ENCODE data around the gene CYRIA.

CYRIA gene

GRCh38 chr2:16665748-16666448 lies at the start of gene CYRIA:
CYRIA (minus strand) TSS chr2:16665834; CDS start chr2:16588119, 77,715 bp downstream.
- DNase-seq, result no peak

GRCh38 chr2:16713011-16713423 lies 47.4 kb upstream of the CYRIA start:
- no peak for DNase-seq

GRCh38 chr2:16709769-16710168 lies 44.1 kb upstream of the CYRIA start:
- DNase-seq, result no peak

- DNase-seq, result no peak
Observed at GRCh38 chr2:16708173-16708572, 42.5 kb upstream of the CYRIA start.

- DNase-seq, result no peak
Observed at GRCh38 chr2:16707014-16707623, 41.5 kb upstream of the CYRIA start.

GRCh38 chr2:16700551-16701259 lies 35.1 kb upstream of the CYRIA start:
- no peak for DNase-seq

GRCh38 chr2:16693854-16694253 lies 28.2 kb upstream of the CYRIA start:
- no peak for DNase-seq

- no peak for DNase-seq
Observed at GRCh38 chr2:16691261-16691660, 25.6 kb upstream of the CYRIA start.

- no peak for DNase-seq
Observed at GRCh38 chr2:16687955-16688354, 22.3 kb upstream of the CYRIA start.

- DNase-seq, result no peak
Observed at GRCh38 chr2:16687222-16687621, 21.6 kb upstream of the CYRIA start.

- DNase-seq, result no peak
Observed at GRCh38 chr2:16686641-16687040, 21.0 kb upstream of the CYRIA start.

- DNase-seq, result no peak
Observed at GRCh38 chr2:16685340-16685715, 19.7 kb upstream of the CYRIA start.

- DNase-seq, result no peak
Observed at GRCh38 chr2:16684676-16685339, 19.2 kb upstream of the CYRIA start.

GRCh38 chr2:16683576-16683975 lies 17.9 kb upstream of the CYRIA start:
- DNase-seq, result no peak

GRCh38 chr2:16682431-16683118 lies 16.9 kb upstream of the CYRIA start:
- DNase-seq, result no peak

GRCh38 chr2:16680781-16681180 lies 15.1 kb upstream of the CYRIA start:
- no peak for DNase-seq

- no peak for DNase-seq
Observed at GRCh38 chr2:16680304-16680703, 14.7 kb upstream of the CYRIA start.

- no peak for DNase-seq
Observed at GRCh38 chr2:16678964-16679363, 13.3 kb upstream of the CYRIA start.

- DNase-seq, result no peak
Observed at GRCh38 chr2:16677875-16678274, 12.2 kb upstream of the CYRIA start.

- no peak for DNase-seq
Observed at GRCh38 chr2:16675781-16676180, 10.1 kb upstream of the CYRIA start.

- DNase-seq, result no peak
Observed at GRCh38 chr2:16674154-16674553, 8.5 kb upstream of the CYRIA start.

- DNase-seq, result no peak
Observed at GRCh38 chr2:16671760-16672159, 6.1 kb upstream of the CYRIA start.

GRCh38 chr2:16669388-16669787 lies 3.8 kb upstream of the CYRIA start:
- no peak for DNase-seq
